H1 (cell line): ENCODE data around the gene PKD1. TPM values are rescaled to one million over a fixed set of nuclear protein-coding genes. Genes with fewer than 3 reads are reported as not detected.

ENCODE experiments used
- CTCF ChIA-PET: fragments of 300-600 bp; sonication (Branson Sonifier 250); formaldehyde crosslinking; loops from one replicate; lab custom pipeline; 2021; ENCODE audit not compliant: partially characterized antibody; lab: Charles Lee
- POLR2A ChIA-PET: fragments of 300-600 bp; sonication (Branson Sonifier 250); formaldehyde crosslinking; loops from one replicate; lab custom pipeline; 2021; ENCODE audit warnings: inconsistent platforms; ENCODE audit not compliant: partially characterized antibody; lab: Charles Lee
- DNase-seq, 2 experiments: peaks; one replicate each; pipeline versions ENCODE4 v3.0.0 to v3.0.0-alpha.2; 2010 to 2022; ENCODE audit warnings: low spot score in 2 of 2, low read depth in 1 of 2, mixed read lengths in 1 of 2
- FAIRE-seq: peaks from 2 replicates; lab custom pipeline; 2011; peaks lifted over from hg19 to GRCh38; lab: Jason Lieb, UNC
- H2AFZ ChIP-seq: 2 replicates; pipeline ENCODE4 v1.8.1; 2012; ENCODE audit warnings: low read length, inconsistent platforms
- H2AK5ac ChIP-seq: 2 replicates; pipeline ENCODE4 v1.6.1; 2013; ENCODE audit warnings: low read depth, low read length
- H2BK120ac ChIP-seq: replicated peaks from 2 replicates; pipeline ENCODE3; 2013; ENCODE audit warnings: low read depth, low read length, inconsistent platforms
- H2BK12ac ChIP-seq: 2 replicates; pipeline ENCODE4 v1.6.1; 2013; ENCODE audit warnings: low read depth, low read length
- H2BK15ac ChIP-seq: 2 replicates; pipeline ENCODE4 v1.6.1; 2013; ENCODE audit warnings: low read length
- H2BK20ac ChIP-seq: 2 replicates; pipeline ENCODE4 v1.6.1; 2013; ENCODE audit warnings: low read length
- H2BK5ac ChIP-seq: 2 replicates; pipeline ENCODE4 v1.6.1; 2013; ENCODE audit warnings: low read depth, low read length
- H3K14ac ChIP-seq: 2 replicates; pipeline ENCODE4 v1.6.1; 2013; ENCODE audit warnings: inconsistent platforms; ENCODE audit not compliant: insufficient read length
- H3K18ac ChIP-seq: 2 replicates; pipeline ENCODE4 v1.6.1; 2013; ENCODE audit warnings: low read length; ENCODE audit errors: extremely low read depth
- H3K23ac ChIP-seq: 2 replicates; pipeline ENCODE4 v1.6.1; 2013; ENCODE audit warnings: inconsistent platforms; ENCODE audit not compliant: insufficient read length
- H3K23me2 ChIP-seq: 2 replicates; pipeline ENCODE4 v1.6.1; 2013; ENCODE audit warnings: low read depth, low read length
- H3K27ac ChIP-seq: 2 replicates; pipeline ENCODE4 v1.6.1; 2011; ENCODE audit warnings: low read depth, low read length, inconsistent platforms
- H3K27me3 ChIP-seq, 4 experiments: replicated peaks in 1 of 4; 1 replicate in 1 of 4; 2 replicates in 3 of 4; pipeline versions ENCODE4 v1.6.1 to v1.8.1; 2011 to 2013; ENCODE audit warnings: low read length in 3 of 4, mild to moderate bottlenecking in 3 of 4, inconsistent platforms in 2 of 4, mixed read lengths in 2 of 4, moderate library complexity in 1 of 4; ENCODE audit not compliant: control insufficient read depth in 3 of 4, insufficient read depth in 3 of 4; ENCODE audit errors: extremely low read depth in 1 of 4
- H3K36me3 ChIP-seq, 4 experiments: 2 replicates each; pipeline versions ENCODE4 v1.6.1 to v1.8.1; 2011 to 2013; ENCODE audit warnings: mild to moderate bottlenecking in 4 of 4, low read length in 3 of 4, moderate library complexity in 2 of 4, control low read depth in 1 of 4, inconsistent platforms in 1 of 4; ENCODE audit not compliant: insufficient read depth in 4 of 4, control insufficient read depth in 2 of 4
- H3K4ac ChIP-seq: replicated peaks from 2 replicates; pipeline ENCODE3; 2013; ENCODE audit warnings: low read length, low read depth, mixed read lengths, inconsistent platforms; ENCODE audit not compliant: insufficient read length
- H3K4me1 ChIP-seq, 4 experiments: replicated peaks in 1 of 4; 1 replicate in 1 of 4; 2 replicates in 3 of 4; pipeline versions ENCODE4 v1.6.1 to v1.8.1; 2011 to 2013; ENCODE audit warnings: low read length in 3 of 4, inconsistent platforms in 2 of 4, mixed read lengths in 1 of 4; ENCODE audit not compliant: insufficient read depth in 4 of 4, control insufficient read depth in 3 of 4
- H3K4me2 ChIP-seq, 2 experiments: 2 replicates each; pipeline versions ENCODE4 v1.6.1 to v1.8.1; 2011 to 2013; ENCODE audit warnings: low read depth in 2 of 2, low read length in 2 of 2, control low read depth in 1 of 2, inconsistent platforms in 1 of 2, mild to moderate bottlenecking in 1 of 2; ENCODE audit not compliant: insufficient read depth in 1 of 2
- H3K4me3 ChIP-seq, 4 experiments: fragments of 200-600, 300-600 bp in 1 of 4; sonication (generic), shearing (Covaris generic), sonication (Bioruptor Twin) in 1 of 4; 2 replicates each; pipeline versions ENCODE4 v1.5.1 to v1.8.1; 2011 to 2016; ENCODE audit warnings: low read length in 4 of 4, low read depth in 3 of 4, control low read depth in 2 of 4, inconsistent platforms in 2 of 4, mild to moderate bottlenecking in 2 of 4, mixed read lengths in 1 of 4, moderate library complexity in 1 of 4; ENCODE audit not compliant: insufficient read depth in 2 of 4; ENCODE audit errors: extremely low read depth in 1 of 4
- H3K56ac ChIP-seq: replicated peaks from 2 replicates; pipeline ENCODE3; 2013; ENCODE audit warnings: low read depth, mild to moderate bottlenecking, mixed read lengths, low read length, inconsistent platforms; ENCODE audit not compliant: insufficient read length
- H3K79me1 ChIP-seq: 2 replicates; pipeline ENCODE4 v1.6.1; 2013; ENCODE audit warnings: low read depth, low read length, control low read depth
- H3K79me2 ChIP-seq, 2 experiments: 2 replicates each; pipeline versions ENCODE4 v1.6.1 to v1.8.1; 2012 to 2013; ENCODE audit warnings: low read length in 2 of 2, mild to moderate bottlenecking in 2 of 2, inconsistent platforms in 1 of 2; ENCODE audit not compliant: insufficient read depth in 2 of 2, control insufficient read depth in 1 of 2
- H3K9ac ChIP-seq, 4 experiments: replicated peaks in 1 of 4; 1 replicate in 1 of 4; 2 replicates in 3 of 4; pipeline versions ENCODE4 v1.6.1 to v1.8.1; 2011 to 2013; ENCODE audit warnings: low read depth in 3 of 4, low read length in 3 of 4, control low read depth in 2 of 4, mild to moderate bottlenecking in 2 of 4, moderate library complexity in 2 of 4, inconsistent platforms in 1 of 4; ENCODE audit errors: extremely low read depth in 1 of 4
- H3K9me3 ChIP-seq, 2 experiments: 2 replicates each; pipeline versions ENCODE4 v1.6.1 to v1.8.1; 2012 to 2013; ENCODE audit warnings: mild to moderate bottlenecking in 2 of 2, moderate library complexity in 2 of 2, control low read depth in 1 of 2, inconsistent platforms in 1 of 2, low read depth in 1 of 2, low read length in 1 of 2, mixed read lengths in 1 of 2; ENCODE audit not compliant: insufficient read depth in 2 of 2
- H4K20me1 ChIP-seq, 2 experiments: replicated peaks in 1 of 2; 2 replicates each; pipeline versions ENCODE3 to v1.8.1; 2011 to 2013; ENCODE audit warnings: inconsistent platforms in 2 of 2, low read length in 2 of 2, mild to moderate bottlenecking in 1 of 2; ENCODE audit not compliant: insufficient read depth in 2 of 2, control insufficient read depth in 1 of 2
- H4K5ac ChIP-seq: 2 replicates; pipeline ENCODE4 v1.6.1; 2013; ENCODE audit warnings: low read length, low read depth, mixed read lengths, inconsistent platforms; ENCODE audit not compliant: insufficient read length
- H4K8ac ChIP-seq: 2 replicates; pipeline ENCODE4 v1.8.0; 2013; ENCODE audit warnings: mild to moderate bottlenecking, moderate library complexity, low read length, inconsistent platforms; ENCODE audit not compliant: insufficient read depth; ENCODE audit errors: extremely low read depth
- H4K91ac ChIP-seq: replicated peaks from 2 replicates; pipeline ENCODE3; 2013; ENCODE audit warnings: low read length, mixed read lengths, inconsistent platforms; ENCODE audit not compliant: insufficient read length
- BACH1 ChIP-seq: IDR thresholded peaks from 2 replicates; pipeline ENCODE4 v1.6.1; 2012; ENCODE audit warnings: low read length, improper control_type of control experiment
- GTF2F1 ChIP-seq: IDR thresholded peaks from 2 replicates; pipeline ENCODE4 v1.6.1; 2012; ENCODE audit warnings: low read depth, low read length, improper control_type of control experiment, borderline replicate concordance
- POLR2AphosphoS5 ChIP-seq: IDR thresholded peaks from 2 replicates; pipeline ENCODE4 v1.6.1; 2011; ENCODE audit warnings: low read depth, low read length
- POU5F1 ChIP-seq: IDR thresholded peaks from 2 replicates; pipeline ENCODE4 v1.6.1; 2011; ENCODE audit warnings: low read depth, mild to moderate bottlenecking, low read length, moderate library complexity
- RFX5 ChIP-seq: IDR thresholded peaks from 2 replicates; pipeline ENCODE4 v1.6.1; 2011; ENCODE audit warnings: low read depth, low read length, improper control_type of control experiment, borderline replicate concordance
- SIN3A ChIP-seq, 2 experiments: IDR thresholded peaks in 1 of 2; conservative IDR thresholded peaks in 1 of 2; 2 replicates each; pipeline ENCODE4 v1.6.1; 2011 to 2012; ENCODE audit warnings: low read length in 2 of 2, improper control_type of control experiment in 1 of 2, low read depth in 1 of 2, mild to moderate bottlenecking in 1 of 2
- SIRT6 ChIP-seq: IDR thresholded peaks from one replicate; pipeline ENCODE4 v1.7.1; 2012; ENCODE audit warnings: low read length, inconsistent platforms
- SP4 ChIP-seq: IDR thresholded peaks from 2 replicates; pipeline ENCODE4 v1.6.1; 2012; ENCODE audit warnings: low read length, inconsistent platforms
- TAF7 ChIP-seq: optimal IDR thresholded peaks from 2 replicates; pipeline ENCODE3; 2011; ENCODE audit warnings: low read depth, mild to moderate bottlenecking, inconsistent platforms, low read length, moderate library complexity, borderline replicate concordance
- TBP ChIP-seq: IDR thresholded peaks from 2 replicates; pipeline ENCODE4 v1.6.1; 2011; ENCODE audit warnings: low read depth, low read length, improper control_type of control experiment
- ZNF274 ChIP-seq: IDR thresholded peaks from 2 replicates; pipeline ENCODE4 v1.7.0; 2012; ENCODE audit warnings: low read length, borderline replicate concordance; ENCODE audit errors: extremely low read depth
- WGBS, 2 experiments: shearing (Covaris generic) in 1 of 2; methylation state at CpG; one replicate each; pipeline versions ENCODE4 v1.1.6 to v1.1.7; 2013 to 2015; ENCODE audit warnings: low lambda C conversion rate in 2 of 2, mixed read lengths in 2 of 2, inconsistent platforms in 1 of 2, low coverage in 1 of 2, missing lambda C conversion rate in 1 of 2; ENCODE audit not compliant: insufficient replicate concordance in 2 of 2, insufficient coverage in 1 of 2, insufficient read length in 1 of 2; ENCODE audit errors: extremely low coverage in 1 of 2, missing lambda C conversion rate in 1 of 2; 5-methylcytosine and 5-hydroxymethylcytosine counted together
- polyA plus RNA-seq, 7 experiments: library from polyadenylated mRNA; depleted of rRNA in 3 of 7; stranded (reverse) in 5 of 7; unstranded in 2 of 7; fragments of >200 nt in 5 of 7; fragments of 200-250 nt in 2 of 7; gene quantifications; 1 replicate in 5 of 7; 2 replicates in 1 of 7; 4 replicates in 1 of 7; pipeline versions ENCODE4 v1.2.1 to v1.2.3, GENCODE V29; 2011 to 2013; ENCODE audit warnings: missing spikeins in 2 of 7, mixed read lengths in 2 of 7
- total RNA-seq: library from RNA; stranded (reverse); fragmentation: NEBNext Ultra II Directional; extraction: Animal tissue kit (Norgen Biotek cat#: 25700); gene quantifications from 2 replicates; pipeline ENCODE4 v1.2.1, GENCODE V29; 2021

The PKD1 gene
- total and polyA plus RNA-seq, 2 of the 8 experiments (the other 6 are each of a cell fraction or from before 2014, with no cell fraction given), result 40.6 to 52.7 TPM

DNA sequence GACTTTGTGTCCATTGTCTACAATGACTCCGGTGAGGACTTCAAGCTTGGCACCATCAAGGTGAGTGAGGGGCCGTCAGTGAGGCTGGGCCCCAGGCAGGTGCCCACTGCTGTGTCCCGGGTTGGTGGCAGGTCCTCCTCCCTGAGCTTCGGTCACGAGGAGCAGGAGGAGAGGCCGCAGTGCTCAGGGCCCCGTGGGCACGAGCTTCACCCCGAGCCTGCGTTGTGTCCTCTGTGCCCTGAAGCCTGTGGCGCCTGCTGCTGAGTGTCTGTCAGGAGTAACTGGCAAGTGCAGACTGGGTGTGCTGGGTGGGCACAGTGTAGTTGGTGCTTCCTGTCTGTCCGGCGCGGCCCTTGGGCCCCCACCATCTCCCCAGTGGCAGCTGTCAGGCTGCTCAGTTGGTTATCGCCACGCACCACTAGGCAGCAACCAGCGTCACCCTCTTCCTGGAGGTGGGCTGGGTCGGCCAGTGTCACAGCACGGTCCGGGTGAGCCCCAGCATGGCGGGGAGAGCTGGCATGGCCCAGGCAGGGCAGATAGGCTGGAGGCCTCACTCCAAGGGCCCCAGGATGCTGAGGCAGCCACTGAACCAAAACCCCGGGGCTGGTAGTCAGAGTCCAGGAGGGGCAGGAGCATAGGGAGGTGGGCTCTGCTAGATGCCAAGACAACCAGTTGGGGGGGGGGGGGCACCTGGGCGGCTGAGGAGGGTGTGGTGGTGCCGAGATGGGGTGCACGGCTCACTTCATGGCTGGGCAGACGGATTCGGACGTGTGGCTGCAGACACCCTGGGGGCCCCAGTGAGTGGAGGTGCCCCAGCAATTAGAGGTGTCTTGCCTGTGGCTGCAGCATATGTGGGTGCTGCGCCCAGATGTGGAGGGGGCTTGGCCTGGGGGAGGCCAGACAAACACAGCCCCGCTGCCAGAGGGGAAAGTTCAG, 48.6 kb downstream of the PKD1 start:
- no peaks in the 10 kb centered on the region for H3K9me3 ChIP-seq
- no peak overlapping the region for H4K91ac ChIP-seq
- no peak for TF ChIP-seq ZNF274
- no peak for TF ChIP-seq SIN3A (conservative IDR thresholded peaks at IDR 0.05 in 1 of 2, IDR thresholded peaks at IDR 0.05 in 1 of 2; ENCODE audit: low read depth in 1 of 2, low read length in 2 of 2)
- no peak for TF ChIP-seq BACH1
- no peak for TF ChIP-seq SP4
- no peak for TF ChIP-seq GTF2F1
- TF ChIP-seq RFX5, result no peak
- no peak for TF ChIP-seq POLR2AphosphoS5
- no peak for TF ChIP-seq TBP
- TF ChIP-seq SIRT6, result no peak
- no peak for TF ChIP-seq POU5F1
- no peak for TF ChIP-seq TAF7
- H3K4me2 ChIP-seq, result no peak overlapping the region
- CTCF ChIA-PET, result interaction anchor here (0.8 to 3.8 kb wide), 7 partner anchors 14 to 134 kb away, joined by 3 to 15 read pairs (median 7); no protein-coding TSS in a partner anchor
- H3K9ac ChIP-seq, result no peak overlapping the region
- no peak overlapping the region for H4K5ac ChIP-seq
- H3K18ac ChIP-seq, result no peak overlapping the region
- no peak overlapping the region for H2BK120ac ChIP-seq
- H3K79me1 ChIP-seq, result no peaks in the 10 kb centered on the region
- no peak overlapping the region for H3K27ac ChIP-seq
- DNase-seq (no peak), FAIRE-seq (no peak)
- H3K4me1 ChIP-seq, result peaks cover 0 to 11% (median 9%) of the 10 kb centered on the region in 4 experiments; a peak in 5 of 7 replicates
- H3K23ac ChIP-seq, result no peak overlapping the region
- no peak overlapping the region for H3K56ac ChIP-seq
- no peak overlapping the region for H3K4ac ChIP-seq
- no peaks in the 10 kb centered on the region for H3K27me3 ChIP-seq
- peaks cover 3 to 11% of the 10 kb centered on the region in 2 experiments for H4K20me1 ChIP-seq
- H2BK20ac ChIP-seq, result no peak overlapping the region
- peaks cover 6% of the 10 kb centered on the region; the same call in 1 of the 2 replicates for H3K23me2 ChIP-seq
- no peak overlapping the region for H3K4me3 ChIP-seq
- H2BK15ac ChIP-seq, result no peak overlapping the region
- no peak overlapping the region; the same call in 1 of the 2 replicates for H4K8ac ChIP-seq
- no peak overlapping the region; the same call in 1 of the 2 replicates for H2BK5ac ChIP-seq
- no peak overlapping the region for H2AK5ac ChIP-seq
- no peak overlapping the region for H2BK12ac ChIP-seq
- no peaks in the 10 kb centered on the region for H3K79me2 ChIP-seq
- WGBS, 2 experiments, result 93% methylated on average over 24 of the region's 30 CpGs; no CpG with 5 or more reads in 1 of the 2 experiments
- H3K14ac ChIP-seq, result no peak overlapping the region
- H2AFZ ChIP-seq, result no peak overlapping the region
- peaks cover 0 to 27% (median 0%) of the 10 kb centered on the region in 4 experiments; a peak in 4 of 8 replicates for H3K36me3 ChIP-seq
- POLR2A ChIA-PET, result interaction anchor here (1.0 to 6.9 kb wide), 5 partner anchors 8 to 122 kb away, joined by 3 to 50 read pairs (median 8); partner anchors contain the start of genes NTHL1, RPS2, TRAF7 and TSC2
